Adrenal gland (tissue), 5 donors: ENCODE data around the gene PRRG3.

Experiments
- POLR2A ChIP-seq, 2 donors: fragments of 450-650 bp; IDR thresholded peaks; one replicate each; pipeline ENCODE4 v1.6.1; 2017; ENCODE audit warnings: antibody characterized with exemption in 2 of 2, mild to moderate bottlenecking in 2 of 2, moderate library complexity in 1 of 2
- TF ChIP-seq, protein P1 (sequence below), 6 experiments: fragments of 450-650 bp in 4 of 6; fragments of 200-600 bp in 2 of 6; sonication (generic) in 1 of 6; IDR thresholded peaks; 1 replicate in 5 of 6; 2 replicates in 1 of 6; pipeline versions ENCODE4 v1.5.1 to v1.8.0; 2016 to 2021; ENCODE audit warnings: antibody characterized with exemption in 6 of 6, mild to moderate bottlenecking in 2 of 6, moderate library complexity in 1 of 6
- donor health status: DM: no; HTN: no; CAD: no.

DNA sequence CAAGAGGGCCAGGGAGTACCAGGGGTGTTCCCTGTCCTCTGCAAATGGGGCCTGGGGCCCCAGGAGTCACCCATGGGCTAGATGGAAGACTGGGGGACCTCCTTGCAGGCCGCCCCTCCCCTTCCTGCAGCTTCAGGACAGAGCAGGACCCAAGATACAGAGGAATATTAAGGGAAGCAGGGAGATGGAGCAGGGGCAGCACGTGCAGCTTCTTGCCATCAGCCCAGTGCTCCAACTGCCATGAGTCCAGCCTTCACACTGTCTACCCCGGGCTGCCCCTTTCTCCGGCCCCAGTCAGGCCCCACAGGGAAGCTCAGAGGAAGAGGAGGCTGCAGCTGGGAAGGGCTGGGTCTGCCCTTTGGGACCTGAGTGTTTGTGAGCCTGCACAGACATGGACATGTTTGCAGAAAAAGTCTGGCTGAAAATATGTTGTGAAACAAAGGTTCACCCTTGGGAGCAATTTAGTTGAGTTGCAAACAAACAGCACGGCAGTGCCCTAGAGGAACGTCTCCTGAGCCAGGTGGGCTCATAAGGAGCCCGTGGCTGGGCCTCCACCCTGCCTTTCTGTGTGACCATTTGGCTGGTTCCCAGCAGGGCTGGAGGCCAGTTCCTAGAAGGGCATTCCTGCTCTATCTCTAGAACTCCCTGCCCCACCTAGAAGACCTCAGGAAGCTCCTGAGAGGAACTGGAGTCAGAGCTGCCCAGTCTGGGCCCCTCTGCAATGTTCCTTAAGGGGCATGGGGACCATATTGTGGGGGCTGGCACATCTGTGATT is 29.5 kb downstream of the PRRG3 start:
- no peak for TF ChIP-seq POLR2A (IDR thresholded peaks at IDR 0.05)
- TF ChIP-seq, protein P1, sequence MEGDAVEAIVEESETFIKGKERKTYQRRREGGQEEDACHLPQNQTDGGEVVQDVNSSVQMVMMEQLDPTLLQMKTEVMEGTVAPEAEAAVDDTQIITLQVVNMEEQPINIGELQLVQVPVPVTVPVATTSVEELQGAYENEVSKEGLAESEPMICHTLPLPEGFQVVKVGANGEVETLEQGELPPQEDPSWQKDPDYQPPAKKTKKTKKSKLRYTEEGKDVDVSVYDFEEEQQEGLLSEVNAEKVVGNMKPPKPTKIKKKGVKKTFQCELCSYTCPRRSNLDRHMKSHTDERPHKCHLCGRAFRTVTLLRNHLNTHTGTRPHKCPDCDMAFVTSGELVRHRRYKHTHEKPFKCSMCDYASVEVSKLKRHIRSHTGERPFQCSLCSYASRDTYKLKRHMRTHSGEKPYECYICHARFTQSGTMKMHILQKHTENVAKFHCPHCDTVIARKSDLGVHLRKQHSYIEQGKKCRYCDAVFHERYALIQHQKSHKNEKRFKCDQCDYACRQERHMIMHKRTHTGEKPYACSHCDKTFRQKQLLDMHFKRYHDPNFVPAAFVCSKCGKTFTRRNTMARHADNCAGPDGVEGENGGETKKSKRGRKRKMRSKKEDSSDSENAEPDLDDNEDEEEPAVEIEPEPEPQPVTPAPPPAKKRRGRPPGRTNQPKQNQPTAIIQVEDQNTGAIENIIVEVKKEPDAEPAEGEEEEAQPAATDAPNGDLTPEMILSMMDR (IDR thresholded peaks at IDR 0.05) = no peak
